ENCODE measurements around the gene RNASEH1.

Gene RNASEH1, protein sequence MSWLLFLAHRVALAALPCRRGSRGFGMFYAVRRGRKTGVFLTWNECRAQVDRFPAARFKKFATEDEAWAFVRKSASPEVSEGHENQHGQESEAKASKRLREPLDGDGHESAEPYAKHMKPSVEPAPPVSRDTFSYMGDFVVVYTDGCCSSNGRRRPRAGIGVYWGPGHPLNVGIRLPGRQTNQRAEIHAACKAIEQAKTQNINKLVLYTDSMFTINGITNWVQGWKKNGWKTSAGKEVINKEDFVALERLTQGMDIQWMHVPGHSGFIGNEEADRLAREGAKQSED

DNA sequence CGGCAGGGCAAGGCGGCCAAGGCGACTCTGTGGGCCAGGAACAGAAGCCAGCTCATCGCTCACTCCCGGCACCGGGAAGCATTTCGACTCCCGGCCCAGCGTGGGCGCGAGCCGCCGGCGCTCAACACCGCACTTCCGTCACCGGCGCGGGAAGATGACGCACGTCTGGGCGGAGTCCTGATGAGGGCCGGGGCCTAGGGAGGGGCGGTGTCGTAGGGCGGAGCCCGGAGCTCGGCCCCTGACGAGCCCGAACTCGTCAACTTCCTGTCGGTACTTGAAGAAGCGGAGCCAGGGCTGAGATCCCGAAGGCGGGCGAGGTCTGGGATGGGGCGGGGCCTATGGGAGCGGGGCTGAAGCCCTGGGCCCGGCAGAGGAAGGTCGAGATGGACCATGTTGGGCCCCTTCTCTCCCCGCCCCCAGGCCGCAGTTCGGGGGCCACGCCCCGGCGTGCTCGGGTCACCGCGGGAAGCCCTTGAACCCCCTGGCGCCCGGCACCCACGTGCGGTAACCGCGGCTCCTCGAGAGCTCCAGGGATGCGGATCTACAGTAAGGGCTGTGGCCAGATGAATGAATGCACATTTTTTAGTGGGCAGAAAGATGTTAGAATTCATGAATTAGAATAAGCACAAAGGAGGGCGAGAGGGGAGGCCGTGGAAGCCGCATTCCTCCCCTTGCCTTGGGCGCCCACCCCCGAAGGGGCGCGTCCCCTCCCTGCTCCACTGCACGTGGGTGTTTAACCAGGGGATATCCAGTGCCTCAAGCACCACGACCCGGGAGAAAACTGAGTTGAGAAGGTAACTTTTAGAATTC, at the start of gene RNASEH1:
Gene RNASEH1 (minus strand): TSS at position 129 of the 810 bp plus-strand sequence. CDS start 73 bp downstream, at position 56.
- Histone ChIP-seq H3K4me1 (peaks cover 41% of the 10 kb centered on the region), H3K4me2 (peak within 1 kb of the TSS; percentile 93), H3K4me3 (peak within 1 kb of the TSS; percentile 89), H4K20me1 (no peaks in the 10 kb centered on the region), H3K27me3 (no peaks in the 10 kb centered on the region), H3K9ac (peak within 1 kb of the TSS; percentile 93), H3K36me3 (peaks cover 38% of the 10 kb centered on the region), H3K9me3 (no peaks in the 10 kb centered on the region), H3K27ac (peak within 1 kb of the TSS; percentile 91)
- no peak for TF ChIP-seq Cebpa-rat (IDR thresholded peaks at IDR 0.05)

DNA sequence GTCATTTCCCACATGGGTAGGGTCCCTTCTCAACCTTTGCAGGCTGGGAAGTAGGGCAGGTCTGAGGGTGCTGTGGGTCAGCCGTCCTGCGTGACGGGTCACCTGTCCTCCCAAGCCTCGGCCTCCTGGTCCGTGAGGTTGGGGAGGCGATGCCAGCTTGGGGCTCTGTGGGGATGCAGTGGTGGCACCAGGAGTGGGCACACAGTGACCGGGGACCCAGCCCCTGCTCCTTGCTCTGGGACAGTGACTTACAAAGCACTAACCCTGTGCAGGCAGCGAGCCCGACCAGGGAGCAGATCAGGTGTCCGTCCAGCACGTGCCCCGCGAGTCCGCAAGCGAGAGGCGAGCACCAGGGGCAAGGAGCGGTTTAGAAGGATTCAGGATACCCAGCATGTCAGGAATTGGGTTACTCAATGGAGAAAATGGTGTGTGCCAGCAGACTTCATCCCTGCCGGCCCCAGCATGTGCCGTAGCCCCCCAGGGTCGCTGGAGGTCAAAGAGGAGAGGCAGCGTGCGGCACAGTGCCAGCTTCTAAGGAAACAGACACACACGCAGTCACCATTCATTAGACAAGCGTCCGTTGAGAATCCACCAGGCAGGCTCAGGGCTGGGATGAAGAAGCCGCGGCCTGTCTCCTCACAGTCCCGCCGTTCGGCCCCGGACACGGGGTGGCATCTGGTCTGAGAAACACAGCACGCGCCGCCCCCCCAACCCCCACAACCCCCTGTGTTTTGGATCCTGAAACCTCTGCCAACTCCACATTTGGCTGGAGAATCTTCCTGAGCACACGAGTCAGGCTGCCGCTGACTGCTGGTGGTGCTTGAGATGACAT, 48.5 kb upstream of the RNASEH1 start:
- Histone ChIP-seq H3K4me3 (no peak overlapping the region), H4K20me1 (no peaks in the 10 kb centered on the region), H3K9me3 (no peaks in the 10 kb centered on the region), H3K4me1 (peaks cover 20% of the 10 kb centered on the region), H3K27ac (no peak overlapping the region), H3K27me3 (no peaks in the 10 kb centered on the region), H3K36me3 (no peaks in the 10 kb centered on the region), H3K9ac (no peak overlapping the region), H3K4me2 (no peak overlapping the region)
- TF ChIP-seq Cebpa-rat (IDR thresholded peaks at IDR 0.05) = no peak

DNA sequence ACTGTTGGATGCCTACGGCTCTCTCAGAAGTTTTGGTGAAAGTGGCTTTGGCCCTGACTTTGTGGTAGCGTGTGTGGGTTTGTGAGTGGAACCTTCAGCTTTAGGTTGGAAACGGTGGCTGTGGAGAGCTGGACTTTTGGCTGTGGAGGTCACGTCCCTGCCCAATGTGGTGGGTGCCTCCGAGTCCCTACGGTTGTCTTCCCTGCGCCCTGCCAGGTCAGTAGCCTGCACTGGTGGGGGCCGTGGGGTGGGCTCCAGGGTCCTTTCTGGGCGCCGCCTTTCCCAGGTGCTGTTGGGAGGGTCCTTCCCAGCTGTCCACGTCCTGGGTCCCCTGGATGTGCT, 47.9 kb upstream of the RNASEH1 start:
- no peak for TF ChIP-seq Cebpa-rat (IDR thresholded peaks at IDR 0.05)
- Histone ChIP-seq H3K27ac (no peak overlapping the region), H3K9me3 (no peaks in the 10 kb centered on the region), H3K36me3 (no peaks in the 10 kb centered on the region), H3K4me2 (no peak overlapping the region), H4K20me1 (no peaks in the 10 kb centered on the region), H3K4me1 (peaks cover 20% of the 10 kb centered on the region), H3K4me3 (no peak overlapping the region), H3K9ac (no peak overlapping the region), H3K27me3 (no peaks in the 10 kb centered on the region)

DNA sequence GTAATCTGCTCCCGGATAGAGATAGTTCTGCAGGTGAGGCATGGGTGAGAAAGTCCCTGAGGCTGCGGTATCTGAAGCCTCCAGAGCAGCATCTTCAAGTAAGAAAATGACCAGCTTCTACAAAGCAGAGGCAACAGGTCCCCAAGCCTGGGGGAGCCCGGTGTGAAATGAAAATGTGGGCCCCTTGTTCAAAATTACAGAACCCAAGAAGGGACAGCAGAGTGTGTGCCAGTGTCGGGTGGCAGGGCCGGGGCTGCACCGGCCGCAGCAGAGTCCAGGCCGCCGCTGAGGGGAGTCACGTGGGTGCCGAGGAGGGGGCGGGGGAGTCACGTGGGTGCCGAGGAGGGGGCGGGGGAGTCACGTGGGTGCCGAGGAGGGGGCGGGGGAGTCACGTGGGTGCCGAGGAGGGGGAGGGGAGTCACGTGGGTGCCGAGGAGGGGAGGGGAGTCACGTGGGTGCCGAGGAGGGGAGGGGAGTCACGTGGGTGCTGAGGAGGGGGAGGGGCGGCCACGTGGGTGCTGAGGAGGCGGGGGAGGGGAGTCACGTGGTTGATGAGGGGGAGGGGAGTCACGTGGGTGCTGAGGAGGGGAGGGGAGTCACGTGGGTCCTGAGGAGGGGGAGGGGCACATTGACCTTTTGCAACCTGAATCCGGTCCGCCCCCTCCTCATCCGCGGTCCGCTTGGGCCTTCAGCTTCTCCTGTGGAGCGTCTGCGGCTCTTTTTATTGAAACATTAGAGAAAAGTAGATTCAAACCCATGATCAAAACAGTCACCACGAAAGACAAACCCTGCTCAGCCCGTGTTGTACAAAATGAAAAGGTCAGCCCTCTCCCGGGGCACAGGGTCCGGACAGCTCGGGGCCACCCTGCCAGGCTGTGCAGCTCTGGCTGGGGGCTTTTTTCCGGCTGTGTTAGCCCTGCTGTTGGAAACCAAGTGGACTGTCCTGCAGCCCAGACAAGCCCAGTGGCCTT, 47.1 kb upstream of the RNASEH1 start:
- Histone ChIP-seq H3K4me3 (no peak overlapping the region), H3K27me3 (no peaks in the 10 kb centered on the region), H3K27ac (no peak overlapping the region), H3K9ac (no peak overlapping the region), H4K20me1 (no peaks in the 10 kb centered on the region), H3K36me3 (no peaks in the 10 kb centered on the region), H3K4me2 (no peak overlapping the region), H3K9me3 (no peaks in the 10 kb centered on the region), H3K4me1 (peaks cover 19% of the 10 kb centered on the region)
- TF ChIP-seq Cebpa-rat (IDR thresholded peaks at IDR 0.05) = no peak

DNA sequence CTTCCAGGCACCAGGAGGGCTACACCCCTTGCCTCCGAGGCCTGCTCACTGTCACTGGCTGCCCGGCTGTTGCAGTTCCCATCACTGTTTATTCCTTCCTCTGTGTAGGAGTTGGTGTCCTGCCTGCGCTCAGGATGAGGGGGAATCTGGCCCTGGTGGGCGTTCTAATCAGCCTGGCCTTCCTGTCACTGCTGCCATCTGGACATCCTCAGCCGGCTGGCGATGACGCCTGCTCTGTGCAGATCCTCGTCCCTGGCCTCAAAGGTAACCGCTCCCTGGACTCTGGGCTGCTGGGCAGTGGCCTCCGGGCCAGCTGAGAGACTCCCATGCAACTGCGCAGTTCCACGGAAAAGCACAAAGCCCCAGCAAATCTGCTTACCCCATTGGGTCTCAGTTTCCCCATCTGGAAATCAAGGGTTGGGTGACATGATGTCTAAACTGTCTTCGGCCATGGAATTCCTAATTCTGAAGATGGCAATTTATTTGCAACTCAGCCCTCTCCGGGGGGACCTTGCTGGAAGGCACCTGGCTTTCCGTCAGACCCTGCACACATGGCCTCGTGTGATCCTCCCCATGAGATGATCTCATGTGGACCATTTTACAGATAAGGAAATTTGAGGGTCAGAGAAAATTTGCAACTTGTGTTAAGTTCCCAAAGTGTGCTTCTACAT, 46.2 kb upstream of the RNASEH1 start:
- Histone ChIP-seq H3K27ac (no peak overlapping the region), H3K27me3 (no peaks in the 10 kb centered on the region), H3K4me2 (no peak overlapping the region), H3K9ac (no peak overlapping the region), H3K4me3 (no peak overlapping the region), H3K4me1 (peaks cover 19% of the 10 kb centered on the region), H3K36me3 (no peaks in the 10 kb centered on the region), H3K9me3 (no peaks in the 10 kb centered on the region), H4K20me1 (no peaks in the 10 kb centered on the region)
- TF ChIP-seq Cebpa-rat (IDR thresholded peaks at IDR 0.05) = no peak

DNA sequence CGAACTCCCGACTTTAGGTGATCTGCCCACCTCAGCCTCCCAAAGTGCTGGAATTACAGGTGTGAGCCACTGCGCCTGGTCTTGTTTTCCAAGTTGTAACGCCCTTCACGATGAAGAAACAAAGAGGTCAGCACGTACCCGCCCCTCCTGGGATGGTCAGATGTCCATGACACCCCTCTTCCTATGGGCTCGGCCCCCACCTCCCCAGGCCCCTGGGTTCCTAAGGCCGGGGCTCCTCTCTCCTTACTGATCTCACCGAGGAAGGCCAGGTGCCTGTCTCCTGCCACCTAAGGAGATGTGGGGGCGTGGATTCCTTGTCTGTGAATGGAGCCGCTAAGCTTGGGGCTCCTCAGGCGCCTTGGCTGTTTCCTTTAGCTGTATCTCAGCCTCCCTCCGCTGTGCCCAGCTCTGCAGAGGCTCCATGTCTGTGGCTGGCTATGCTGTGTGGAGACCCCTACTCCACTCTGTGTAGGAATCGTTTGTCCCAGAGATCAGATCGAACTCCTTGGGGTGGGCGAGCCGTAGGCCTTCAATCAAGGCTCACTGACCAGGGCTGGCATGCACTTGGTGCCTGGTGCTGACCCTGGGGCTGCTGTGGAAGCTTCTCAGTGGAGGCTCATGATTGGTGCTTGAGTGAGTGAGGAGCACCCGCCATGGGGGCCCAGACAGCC, 45.5 kb upstream of the RNASEH1 start:
- no peak for TF ChIP-seq Cebpa-rat (IDR thresholded peaks at IDR 0.05)
- Histone ChIP-seq H3K4me1 (peaks cover 15% of the 10 kb centered on the region; the same call in 1 of the 2 replicates), H3K36me3 (no peaks in the 10 kb centered on the region), H3K9me3 (no peaks in the 10 kb centered on the region), H4K20me1 (no peaks in the 10 kb centered on the region), H3K9ac (no peak overlapping the region), H3K27ac (no peak overlapping the region), H3K4me3 (no peak overlapping the region), H3K27me3 (no peaks in the 10 kb centered on the region), H3K4me2 (no peak overlapping the region)

DNA sequence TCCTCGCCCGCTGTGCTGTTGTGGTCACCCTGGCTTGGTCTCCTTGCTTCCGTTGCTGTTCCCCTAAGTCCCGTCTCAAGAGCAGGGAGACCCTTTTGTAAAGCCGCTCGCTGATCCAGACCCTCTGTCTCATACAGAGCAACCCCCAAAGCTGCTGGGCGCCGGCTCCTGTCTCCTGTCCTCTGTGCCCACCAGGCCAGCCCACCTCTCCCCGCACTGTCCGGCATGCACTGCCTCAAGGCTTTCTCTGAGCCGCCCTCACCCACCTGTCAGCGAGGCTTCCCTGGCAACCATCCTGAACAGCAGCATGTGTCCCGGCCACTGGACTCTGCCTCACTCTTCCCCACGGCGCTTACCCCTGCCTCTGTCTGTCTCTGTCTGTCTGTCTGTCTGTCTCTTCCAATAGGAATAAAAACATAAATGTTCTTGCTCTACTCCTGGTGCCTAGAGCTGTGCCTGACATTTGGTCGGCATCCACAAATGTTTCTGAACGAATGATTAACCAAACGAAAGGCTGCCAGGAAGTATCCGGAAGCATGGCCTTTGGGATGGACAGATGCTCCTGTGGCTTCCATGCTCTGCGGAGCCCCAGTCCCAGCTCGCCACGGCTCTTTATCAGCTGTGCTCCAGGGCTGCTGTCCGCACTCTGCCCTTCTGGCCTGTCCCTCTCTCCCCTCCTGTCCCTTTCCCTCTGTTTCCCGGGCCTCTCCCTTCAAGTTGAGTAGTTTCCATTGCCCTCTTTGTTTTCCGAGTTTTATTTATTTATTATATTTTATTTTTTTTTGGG, 44.6 kb upstream of the RNASEH1 start:
- no peaks in the 10 kb centered on the region for H3K36me3 ChIP-seq
- no peak overlapping the region for H3K27ac ChIP-seq
- H3K27me3 ChIP-seq = no peaks in the 10 kb centered on the region
- no peaks in the 10 kb centered on the region for H3K9me3 ChIP-seq
- peaks cover 12% of the 10 kb centered on the region; the same call in 1 of the 2 replicates for H3K4me1 ChIP-seq
- no peaks in the 10 kb centered on the region for H4K20me1 ChIP-seq
- TF ChIP-seq Cebpa-rat (IDR thresholded peaks at IDR 0.05) = no peak
- no peak overlapping the region for H3K9ac ChIP-seq
- H3K4me3 ChIP-seq = no peak overlapping the region
- H3K4me2 ChIP-seq = no peak overlapping the region

All from BLaER1 (cell line).